Adrenal gland (tissue), 5 donors: ENCODE measurements around the gene BCAS3.

Experiments
- POLR2A ChIP-seq, 2 donors: fragments of 450-650 bp; IDR thresholded peaks; one replicate each; pipeline ENCODE4 v1.6.1; 2017; ENCODE audit warnings: antibody characterized with exemption in 2 of 2, mild to moderate bottlenecking in 2 of 2, moderate library complexity in 1 of 2
- TF ChIP-seq, protein P1 (sequence below), 6 experiments: fragments of 450-650 bp in 4 of 6; fragments of 200-600 bp in 2 of 6; sonication (generic) in 1 of 6; IDR thresholded peaks; 1 replicate in 5 of 6; 2 replicates in 1 of 6; pipeline versions ENCODE4 v1.5.1 to v1.8.0; 2016 to 2021; ENCODE audit warnings: antibody characterized with exemption in 6 of 6, mild to moderate bottlenecking in 2 of 6, moderate library complexity in 1 of 6
- donor health status: DM: no; HTN: no; CAD: no.

DNA sequence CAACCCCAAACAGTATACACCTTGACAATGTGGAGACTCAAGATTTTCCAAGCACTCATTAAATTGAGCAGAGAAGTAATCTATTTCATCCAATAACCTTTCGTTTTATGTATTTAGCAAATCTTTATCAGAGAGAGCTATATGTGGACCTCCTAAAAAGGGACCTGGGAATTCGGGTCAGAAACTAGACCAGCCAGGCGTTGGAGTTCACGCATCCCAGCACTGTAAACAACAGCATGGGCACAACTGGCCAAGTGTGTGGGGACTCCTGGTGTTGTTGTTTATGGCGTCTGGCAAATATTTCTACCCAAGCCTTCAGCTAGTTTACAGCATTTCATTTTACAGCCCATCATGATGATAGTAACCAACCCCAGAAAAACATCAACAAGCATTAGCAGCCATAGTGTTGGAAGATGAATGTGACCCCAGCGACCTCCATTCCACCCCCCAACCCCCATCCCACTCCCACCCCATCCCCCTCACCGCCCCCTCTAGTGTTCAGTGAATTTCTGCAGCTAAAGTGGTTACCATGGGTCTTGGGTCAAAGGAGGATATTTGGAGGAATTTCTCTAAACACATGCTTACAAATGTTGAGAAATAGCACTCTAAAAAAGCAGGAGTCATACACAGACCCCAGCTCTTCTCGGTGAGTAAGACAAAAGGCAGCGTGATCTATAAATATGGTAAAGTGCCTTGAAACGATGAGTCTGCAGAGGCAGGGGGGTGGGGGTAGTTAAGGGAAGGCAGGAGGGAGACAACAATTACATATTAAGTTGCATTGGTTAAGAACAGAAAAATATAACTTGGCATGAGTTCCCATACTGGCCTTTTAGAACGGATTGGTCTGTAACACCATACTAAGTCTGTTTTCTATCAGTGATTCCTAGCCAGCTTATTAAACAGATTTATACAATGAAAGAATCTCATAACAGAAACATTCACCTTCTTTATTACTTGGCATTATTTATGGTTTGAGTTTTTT lies 630.5 kb downstream of the BCAS3 start:
- TF ChIP-seq, protein P1, sequence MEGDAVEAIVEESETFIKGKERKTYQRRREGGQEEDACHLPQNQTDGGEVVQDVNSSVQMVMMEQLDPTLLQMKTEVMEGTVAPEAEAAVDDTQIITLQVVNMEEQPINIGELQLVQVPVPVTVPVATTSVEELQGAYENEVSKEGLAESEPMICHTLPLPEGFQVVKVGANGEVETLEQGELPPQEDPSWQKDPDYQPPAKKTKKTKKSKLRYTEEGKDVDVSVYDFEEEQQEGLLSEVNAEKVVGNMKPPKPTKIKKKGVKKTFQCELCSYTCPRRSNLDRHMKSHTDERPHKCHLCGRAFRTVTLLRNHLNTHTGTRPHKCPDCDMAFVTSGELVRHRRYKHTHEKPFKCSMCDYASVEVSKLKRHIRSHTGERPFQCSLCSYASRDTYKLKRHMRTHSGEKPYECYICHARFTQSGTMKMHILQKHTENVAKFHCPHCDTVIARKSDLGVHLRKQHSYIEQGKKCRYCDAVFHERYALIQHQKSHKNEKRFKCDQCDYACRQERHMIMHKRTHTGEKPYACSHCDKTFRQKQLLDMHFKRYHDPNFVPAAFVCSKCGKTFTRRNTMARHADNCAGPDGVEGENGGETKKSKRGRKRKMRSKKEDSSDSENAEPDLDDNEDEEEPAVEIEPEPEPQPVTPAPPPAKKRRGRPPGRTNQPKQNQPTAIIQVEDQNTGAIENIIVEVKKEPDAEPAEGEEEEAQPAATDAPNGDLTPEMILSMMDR (IDR thresholded peaks at IDR 0.05), result no peak
- TF ChIP-seq POLR2A (IDR thresholded peaks at IDR 0.05), result no peak
